GM21723 (cell line): ENCODE data around the gene NINL.
"Not testable (repeated sequence)": the region's sequence is repeated elsewhere in the genome, so short reads cannot be mapped to it uniquely, and the experiment has no call there.

Source experiments
- ATAC-seq: cut with Tn5 transposase; IDR thresholded peaks from one replicate; pipeline ENCODE4 v1.9.1; 2021; ENCODE audit warnings: mild to moderate bottlenecking, moderate library complexity; ENCODE audit not compliant: unreplicated experiment

Gene NINL

GRCh38 chr20:25503936-25504335, 81.4 kb downstream of the NINL start:
- ATAC-seq, result no peak

GRCh38 chr20:25503051-25503639, 82.2 kb downstream of the NINL start:
- ATAC-seq, result not testable (repeated sequence)

- no peak for ATAC-seq
These were observed 84.4 kb downstream of the NINL start for GRCh38 chr20:25500880-25501351.

- ATAC-seq, result no peak
These were observed 85.4 kb downstream of the NINL start for GRCh38 chr20:25499855-25500434.

GRCh38 chr20:25499031-25499430, 86.3 kb downstream of the NINL start:
- ATAC-seq, result no peak

GRCh38 chr20:25498280-25498606, 87.1 kb downstream of the NINL start:
- ATAC-seq, result no peak

- no peak for ATAC-seq
These were observed 87.6 kb downstream of the NINL start for GRCh38 chr20:25497586-25498279.

- no peak for ATAC-seq
These were observed 88.3 kb downstream of the NINL start for GRCh38 chr20:25496968-25497401.

- no peak for ATAC-seq
These were observed 89.0 kb downstream of the NINL start for GRCh38 chr20:25496165-25496967.

- ATAC-seq, result no peak
These were observed 90.0 kb downstream of the NINL start for GRCh38 chr20:25495189-25495824.

GRCh38 chr20:25494506-25495188, 90.7 kb downstream of the NINL start:
- no peak for ATAC-seq

GRCh38 chr20:25493748-25494505, 91.4 kb downstream of the NINL start:
- ATAC-seq, result no peak

- no peak for ATAC-seq
These were observed 92.2 kb downstream of the NINL start for GRCh38 chr20:25493137-25493536.

- no peak for ATAC-seq
These were observed 93.8 kb downstream of the NINL start for GRCh38 chr20:25491446-25492038.

- ATAC-seq, result no peak
These were observed 94.5 kb downstream of the NINL start for GRCh38 chr20:25490656-25491445.

- ATAC-seq, result no peak
These were observed 96.0 kb downstream of the NINL start for GRCh38 chr20:25489221-25489871.

- no peak for ATAC-seq
These were observed 97.4 kb downstream of the NINL start for GRCh38 chr20:25487975-25488374.

- ATAC-seq, result no peak
These were observed 98.0 kb downstream of the NINL start for GRCh38 chr20:25487306-25487705.
